Neural progenitor cell (in vitro differentiated cells): ENCODE data around the gene ARHGEF25. TPM values are rescaled to one million over a fixed set of nuclear protein-coding genes. Genes with fewer than 3 reads are reported as not detected.

Experiments
- DNase-seq: peaks from one replicate; pipeline ENCODE4 v3.0.0-alpha.2; 2016; ENCODE audit warnings: low spot score
- H2AFZ ChIP-seq: fragments of 200-600 bp; sonication (generic); replicated peaks from 2 replicates; pipeline ENCODE4 v1.6.1; 2016; ENCODE audit warnings: antibody characterized with exemption
- H3F3A ChIP-seq: fragments of 200-600 bp; sonication (generic); 2 replicates; pipeline ENCODE4 v1.6.1; 2016; ENCODE audit warnings: antibody characterized with exemption, low read depth
- H3K27ac ChIP-seq: fragments of 200-600 bp; sonication (generic); 2 replicates; pipeline ENCODE4 v1.5.1; 2016; ENCODE audit warnings: mild to moderate bottlenecking
- H3K27me3 ChIP-seq: fragments of 200-600 bp; sonication (generic); 2 replicates; pipeline ENCODE4 v1.6.1; 2016; ENCODE audit warnings: mild to moderate bottlenecking, moderate library complexity
- H3K36me3 ChIP-seq: fragments of 200-600 bp; sonication (generic); 2 replicates; pipeline ENCODE4 v1.5.1; 2016
- H3K4me1 ChIP-seq: fragments of 200-600 bp; sonication (generic); 2 replicates; pipeline ENCODE4 v1.6.1; 2016; ENCODE audit warnings: mixed run types
- H3K4me2 ChIP-seq: fragments of 200-600 bp; sonication (generic); 2 replicates; pipeline ENCODE4 v1.6.1; 2016
- H3K4me3 ChIP-seq: fragments of 200-600 bp; sonication (generic); 2 replicates; pipeline ENCODE4 v1.5.1; 2016
- H3K79me2 ChIP-seq: fragments of 200-600 bp; sonication (generic); 2 replicates; pipeline ENCODE4 v1.6.1; 2016; ENCODE audit warnings: low read depth
- H3K9ac ChIP-seq: fragments of 200-600 bp; sonication (generic); 2 replicates; pipeline ENCODE4 v1.6.1; 2016
- H3K9me3 ChIP-seq: fragments of 200-600 bp; sonication (generic); 2 replicates; pipeline ENCODE4 v1.5.1; 2016; ENCODE audit warnings: low read depth
- H4K20me1 ChIP-seq: fragments of 200-600 bp; sonication (generic); 2 replicates; pipeline ENCODE4 v1.6.1; 2016; ENCODE audit warnings: low read depth
- H3K27ac Mint-ChIP-seq: 3 replicates; pipeline ENCODE4 v1.8.0; 2021; ENCODE audit warnings: mixed read lengths
- H3K27me3 Mint-ChIP-seq: 2 replicates; pipeline ENCODE4 v1.8.0; 2022; ENCODE audit warnings: low read depth, mild to moderate bottlenecking, inconsistent platforms, moderate library complexity, mixed read lengths; ENCODE audit not compliant: insufficient read depth
- H3K36me3 Mint-ChIP-seq: 3 replicates; pipeline ENCODE4 v1.8.0; 2021; ENCODE audit warnings: mixed read lengths
- H3K4me1 Mint-ChIP-seq: 3 replicates; pipeline ENCODE4 v1.8.0; 2021; ENCODE audit warnings: mixed read lengths
- H3K4me3 Mint-ChIP-seq: 3 replicates; pipeline ENCODE4 v1.8.0; 2021; ENCODE audit warnings: mild to moderate bottlenecking, moderate library complexity, mixed read lengths
- H3K9me3 Mint-ChIP-seq: 3 replicates; pipeline ENCODE4 v1.8.0; 2020; ENCODE audit warnings: mixed read lengths
- CTCF ChIP-seq: fragments of 200-600 bp; sonication (generic); IDR thresholded peaks from 2 replicates; pipeline ENCODE4 v1.5.1; 2017; ENCODE audit warnings: antibody characterized with exemption, mild to moderate bottlenecking
- EZH2 ChIP-seq: fragments of 200-600 bp; sonication (generic); IDR thresholded peaks from 2 replicates; pipeline ENCODE4 v1.6.1; 2017; ENCODE audit warnings: antibody characterized with exemption, mild to moderate bottlenecking, moderate library complexity
- EZH2phosphoT487 ChIP-seq: fragments of 200-600 bp; sonication (generic); IDR thresholded peaks from 2 replicates; pipeline ENCODE4 v1.6.1; 2017; ENCODE audit warnings: antibody characterized with exemption
- total RNA-seq: library from RNA; depleted of rRNA; stranded (reverse); fragments of >200 nt; gene quantifications from 2 replicates; pipeline ENCODE4 v1.2.3, GENCODE V29; 2015; ENCODE audit warnings: low replicate concordance

ARHGEF25 gene
- total RNA-seq, 1 donor from 2014 or later, result 17.3 TPM

GRCh38 chr12:57624441-57625220, 13.4 kb downstream of the ARHGEF25 start:
- no peaks in the 10 kb centered on the region for H3K36me3 ChIP-seq
- H3K9me3 ChIP-seq, result no peaks in the 10 kb centered on the region
- peaks cover 9% of the 10 kb centered on the region for H3K4me1 ChIP-seq
- peaks cover 33% of the 10 kb centered on the region for H4K20me1 ChIP-seq
- Mint-ChIP-seq H3K4me1 (peaks cover 17% of the 10 kb centered on the region), H3K9me3 (peaks cover 4% of the 10 kb centered on the region), H3K4me3 (no peak overlapping the region), H3K27me3 (peaks cover 44% of the 10 kb centered on the region), H3K27ac (no peak overlapping the region), H3K36me3 (peaks cover 11% of the 10 kb centered on the region)
- no peak overlapping the region for H3K9ac ChIP-seq
- no peak overlapping the region for H2AFZ ChIP-seq
- no peak overlapping the region for H3K4me3 ChIP-seq
- no peaks in the 10 kb centered on the region for H3K79me2 ChIP-seq
- TF ChIP-seq EZH2 (no peak), EZH2phosphoT487 (no peak), CTCF (no peak)
- H3K27ac ChIP-seq, result no peak overlapping the region
- H3K27me3 ChIP-seq, result peaks cover 100% of the 10 kb centered on the region
- DNase-seq, result no peak
- H3K4me2 ChIP-seq, result no peak overlapping the region
- no peaks in the 10 kb centered on the region for H3F3A ChIP-seq

- no peak overlapping the region for H2AFZ ChIP-seq
- no peak overlapping the region for H3K4me2 ChIP-seq
- H3K9ac ChIP-seq, result no peak overlapping the region
- H3F3A ChIP-seq, result no peaks in the 10 kb centered on the region
- Mint-ChIP-seq H3K27ac (peak overlapping the region; percentile 50), H3K9me3 (peaks cover 4% of the 10 kb centered on the region), H3K36me3 (peaks cover 10% of the 10 kb centered on the region), H3K27me3 (peaks cover 39% of the 10 kb centered on the region), H3K4me3 (peak overlapping the region; percentile 52), H3K4me1 (peaks cover 13% of the 10 kb centered on the region)
- peaks cover 27% of the 10 kb centered on the region for H4K20me1 ChIP-seq
- no peak for DNase-seq
- no peak for TF ChIP-seq EZH2
- TF ChIP-seq EZH2phosphoT487, result no peak
- no peak for TF ChIP-seq CTCF
- H3K4me1 ChIP-seq, result peaks cover 8% of the 10 kb centered on the region
- no peak overlapping the region for H3K4me3 ChIP-seq
- H3K36me3 ChIP-seq, result no peaks in the 10 kb centered on the region
- H3K27me3 ChIP-seq, result peaks cover 100% of the 10 kb centered on the region
- no peaks in the 10 kb centered on the region for H3K9me3 ChIP-seq
- no peaks in the 10 kb centered on the region for H3K79me2 ChIP-seq
- no peak overlapping the region for H3K27ac ChIP-seq
Measured at GRCh38 chr12:57625261-57626032, 14.2 kb downstream of the ARHGEF25 start.

GRCh38 chr12:57626111-57626920, 15.1 kb downstream of the ARHGEF25 start:
- peak overlapping the region; percentile 50 for H3K27ac Mint-ChIP-seq
- peaks cover 37% of the 10 kb centered on the region for H3K27me3 Mint-ChIP-seq
- H3K36me3 Mint-ChIP-seq, result peaks cover 9% of the 10 kb centered on the region
- Histone ChIP-seq H3K9ac (no peak overlapping the region), H3K27ac (no peak overlapping the region), H2AFZ (no peak overlapping the region), H3K4me3 (no peak overlapping the region), H3F3A (no peaks in the 10 kb centered on the region), H3K4me1 (peaks cover 4% of the 10 kb centered on the region), H3K79me2 (no peaks in the 10 kb centered on the region), H3K9me3 (no peaks in the 10 kb centered on the region), H3K4me2 (no peak overlapping the region), H3K36me3 (no peaks in the 10 kb centered on the region), H4K20me1 (peaks cover 27% of the 10 kb centered on the region), H3K27me3 (peaks cover 100% of the 10 kb centered on the region)
- peaks cover 4% of the 10 kb centered on the region for H3K9me3 Mint-ChIP-seq
- no peak for DNase-seq
- TF ChIP-seq CTCF, result no peak
- no peak for TF ChIP-seq EZH2phosphoT487
- TF ChIP-seq EZH2, result no peak
- no peak overlapping the region for H3K4me3 Mint-ChIP-seq
- peaks cover 11% of the 10 kb centered on the region for H3K4me1 Mint-ChIP-seq
